Measurements from ENCODE around the gene NTN5.

- TF ChIP-seq CTCF (conservative IDR thresholded peaks at IDR 0.05 in 1 of 2, IDR thresholded peaks at IDR 0.05 in 1 of 2; ENCODE audit: low read depth in 1 of 2, low read length in 2 of 2) (peak; percentile 75 to 80), EZH2 (IDR thresholded peaks at IDR 0.05; ENCODE audit: low read length, missing control alignments) (no peak)
These were observed 26.7 kb downstream of the NTN5 start, which contains the start of gene CA11 for GRCh38 chr19:48646001-48646721.

All from fibroblast of lung (primary cell).